ENCODE measurements around the gene R3HDM2.
A peak's percentile ranks its signal among the peaks of the same experiment; 100 is the strongest.
"Not testable (repeated sequence)": the region's sequence is repeated elsewhere in the genome, so short reads cannot be mapped to it uniquely, and the experiment has no call there.

Gene R3HDM2

GRCh38 chr12:57278465-57279381 is 152.1 kb downstream of the R3HDM2 start:
- H3K36me3 Mint-ChIP-seq: peaks cover 20% of the 10 kb centered on the region
- no peaks in the 10 kb centered on the region for H3K9me3 Mint-ChIP-seq (ENCODE audit: low read depth)
- H3K27me3 Mint-ChIP-seq: no peaks in the 10 kb centered on the region
- H3K4me1 Mint-ChIP-seq (ENCODE audit: low read depth): peaks cover 22% of the 10 kb centered on the region
- H3K27ac Mint-ChIP-seq: peak overlapping the region; percentile 35
- no peak overlapping the region for H3K4me3 Mint-ChIP-seq

DNA sequence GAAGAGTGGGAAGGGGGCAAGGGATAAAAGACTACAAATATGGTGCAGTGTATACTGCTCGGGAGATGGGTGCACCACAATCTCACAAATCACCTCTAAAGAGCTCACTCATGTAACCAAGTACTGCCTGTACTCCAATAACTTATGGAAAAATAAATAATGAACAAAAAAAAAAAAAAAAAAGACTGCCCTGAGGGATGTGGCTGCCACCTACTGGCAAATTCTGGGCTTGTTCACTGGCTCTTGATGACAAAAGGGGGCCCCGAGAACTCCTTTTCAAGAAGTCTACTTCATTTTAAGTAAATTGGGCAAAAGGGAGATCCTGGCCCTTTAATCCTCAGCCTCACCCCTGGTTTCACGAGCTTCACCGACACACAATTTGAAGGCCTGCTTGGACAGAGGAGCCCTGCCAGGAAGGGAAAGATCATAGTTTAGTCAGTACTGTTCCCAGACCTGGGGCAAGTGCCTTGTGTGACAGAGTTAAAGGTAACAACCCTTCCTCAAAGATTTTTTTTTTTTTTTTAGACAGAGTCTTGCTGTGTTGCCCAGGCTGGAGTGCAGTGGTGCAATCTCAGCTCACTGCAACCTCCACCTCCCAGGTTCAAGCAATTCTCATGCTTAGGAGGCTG is 153.8 kb downstream of the R3HDM2 start:
- Mint-ChIP-seq H3K4me1 (ENCODE audit: low read depth) (peaks cover 22% of the 10 kb centered on the region), H3K27ac (no peak overlapping the region), H3K9me3 (ENCODE audit: low read depth) (no peaks in the 10 kb centered on the region), H3K27me3 (no peaks in the 10 kb centered on the region), H3K36me3 (peaks cover 22% of the 10 kb centered on the region), H3K4me3 (no peak overlapping the region)

DNA sequence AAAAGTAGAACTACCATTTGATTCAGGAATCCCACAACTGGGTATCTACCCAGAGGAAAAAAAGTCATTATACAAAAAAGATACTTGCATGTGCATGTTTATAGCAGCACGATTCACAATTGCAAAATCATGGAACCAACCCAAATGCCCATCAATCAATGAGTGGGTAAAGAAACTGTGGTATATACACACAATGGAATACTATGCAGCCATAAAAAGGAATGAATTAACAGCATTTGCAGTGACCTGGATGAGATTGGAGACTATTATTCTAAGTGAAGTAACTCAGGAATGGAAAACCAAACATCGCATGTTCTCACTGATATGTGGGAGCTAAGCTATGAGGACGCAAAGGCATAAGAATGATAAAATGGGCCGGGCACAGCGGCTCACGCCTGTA is 154.6 kb downstream of the R3HDM2 start:
- not testable (repeated sequence) for H3K27ac Mint-ChIP-seq, H3K4me3 Mint-ChIP-seq
- H3K36me3 Mint-ChIP-seq: peaks cover 23% of the 10 kb centered on the region

DNA sequence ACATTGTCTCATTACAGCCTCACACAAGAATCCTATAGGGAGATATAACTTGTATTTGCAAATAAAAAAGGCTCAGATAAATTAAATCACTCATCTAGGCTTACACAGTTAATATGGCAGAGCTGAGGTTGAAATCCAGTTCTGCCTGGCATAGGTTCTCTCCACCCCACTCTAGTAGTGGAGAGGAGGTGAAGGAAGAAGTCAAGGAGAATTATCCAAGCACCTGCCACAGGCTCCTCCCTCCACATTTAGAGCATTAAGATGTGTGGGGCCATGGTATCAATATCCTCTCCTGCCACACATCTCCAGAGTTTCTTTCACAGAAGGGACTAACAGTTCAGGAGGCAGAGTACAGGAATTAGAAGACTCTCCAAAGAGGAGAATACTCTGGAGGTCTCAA is 157.3 kb downstream of the R3HDM2 start:
- Mint-ChIP-seq H3K36me3 (peaks cover 22% of the 10 kb centered on the region), H3K4me1 (ENCODE audit: low read depth) (peaks cover 3% of the 10 kb centered on the region), H3K27me3 (no peaks in the 10 kb centered on the region), H3K9me3 (ENCODE audit: low read depth) (no peaks in the 10 kb centered on the region), H3K4me3 (no peak overlapping the region), H3K27ac (no peak overlapping the region)

More for the DNA sequence above, 154.6 kb downstream of the R3HDM2 start:
- H3K4me1 Mint-ChIP-seq (ENCODE audit: low read depth): peaks cover 23% of the 10 kb centered on the region
- H3K9me3 Mint-ChIP-seq (ENCODE audit: low read depth); H3K27me3 Mint-ChIP-seq: not testable (repeated sequence)

GRCh38 chr12:57272337-57273151 is 158.3 kb downstream of the R3HDM2 start:
- Mint-ChIP-seq H3K27ac (no peak overlapping the region), H3K27me3 (no peaks in the 10 kb centered on the region), H3K36me3 (peaks cover 16% of the 10 kb centered on the region), H3K4me1 (ENCODE audit: low read depth) (peaks cover 6% of the 10 kb centered on the region), H3K4me3 (no peak overlapping the region), H3K9me3 (ENCODE audit: low read depth) (no peaks in the 10 kb centered on the region)

GRCh38 chr12:57270966-57271470 is 159.8 kb downstream of the R3HDM2 start:
- Mint-ChIP-seq H3K9me3 (ENCODE audit: low read depth) (no peaks in the 10 kb centered on the region), H3K36me3 (peaks cover 17% of the 10 kb centered on the region), H3K4me3 (no peak overlapping the region), H3K27ac (peak overlapping the region; percentile 30), H3K27me3 (no peaks in the 10 kb centered on the region), H3K4me1 (ENCODE audit: low read depth) (peaks cover 6% of the 10 kb centered on the region)

DNA sequence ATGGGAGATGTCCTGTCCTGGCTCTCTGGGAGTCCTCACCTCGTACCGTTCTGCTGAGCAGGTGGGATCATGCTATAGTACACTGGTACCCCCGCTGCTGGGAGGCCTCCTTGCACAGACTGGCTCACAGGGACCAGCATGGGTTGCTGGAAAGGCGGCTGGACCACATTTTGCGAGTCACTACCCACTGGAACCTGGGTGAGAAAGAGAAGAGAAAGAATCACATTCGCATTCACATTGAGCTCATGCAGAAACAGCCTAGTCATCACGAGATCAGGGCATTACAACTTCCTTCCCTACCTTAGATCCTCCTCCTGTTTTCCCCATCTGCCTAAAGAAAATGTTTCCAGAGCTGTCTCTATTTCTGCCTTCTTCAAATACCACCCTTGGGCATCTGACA is 162.6 kb downstream of the R3HDM2 start:
- H3K9me3 Mint-ChIP-seq (ENCODE audit: low read depth): no peaks in the 10 kb centered on the region
- peaks cover 11% of the 10 kb centered on the region for H3K4me1 Mint-ChIP-seq (ENCODE audit: low read depth)
- H3K36me3 Mint-ChIP-seq: peaks cover 12% of the 10 kb centered on the region
- peak overlapping the region; percentile 71 for H3K27ac Mint-ChIP-seq
- no peak overlapping the region for H3K4me3 Mint-ChIP-seq
- no peaks in the 10 kb centered on the region for H3K27me3 Mint-ChIP-seq

DNA sequence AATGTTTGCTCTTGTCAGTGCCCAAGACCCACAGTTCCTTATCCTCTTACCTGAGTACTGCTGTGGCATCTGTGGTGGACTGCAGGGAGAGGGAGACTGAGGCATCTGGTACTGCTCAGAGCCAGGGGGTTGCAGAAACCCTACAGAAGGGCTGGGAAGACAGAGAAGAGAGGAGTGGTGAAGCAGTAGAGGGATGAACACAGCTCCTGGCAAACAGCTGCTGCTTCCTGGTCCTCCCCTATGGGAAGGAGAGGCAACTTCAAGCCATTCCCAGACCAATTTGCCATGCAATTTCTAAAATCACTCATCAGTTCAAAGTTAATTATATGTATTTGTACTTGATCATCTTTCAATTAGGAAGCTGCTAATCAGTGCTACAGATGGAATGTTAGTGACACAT is 164.2 kb downstream of the R3HDM2 start:
- Mint-ChIP-seq H3K4me3 (no peak overlapping the region), H3K27me3 (no peaks in the 10 kb centered on the region), H3K4me1 (ENCODE audit: low read depth) (peaks cover 11% of the 10 kb centered on the region), H3K27ac (peak overlapping the region; percentile 77), H3K36me3 (peaks cover 15% of the 10 kb centered on the region), H3K9me3 (ENCODE audit: low read depth) (no peaks in the 10 kb centered on the region)

DNA sequence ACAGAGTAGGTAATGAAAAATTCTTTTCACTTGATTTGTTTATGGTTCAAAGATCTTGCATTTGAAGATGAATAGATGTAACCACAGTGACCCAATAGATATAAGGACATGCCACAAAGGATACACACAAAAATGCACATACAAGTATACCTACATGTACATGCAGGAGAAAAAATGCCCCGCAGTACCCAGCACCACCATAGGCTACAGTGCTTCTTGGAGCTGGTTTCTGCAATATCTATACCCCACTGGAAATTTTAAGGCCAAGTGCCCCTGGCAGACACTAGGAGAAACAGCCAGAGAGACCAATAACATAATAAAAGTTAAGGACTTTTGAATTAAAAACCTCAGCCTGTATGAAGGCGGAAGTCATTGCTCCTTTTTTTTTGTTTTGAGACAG is 167.7 kb downstream of the R3HDM2 start:
- Mint-ChIP-seq H3K27ac (no peak overlapping the region), H3K9me3 (ENCODE audit: low read depth) (no peaks in the 10 kb centered on the region), H3K4me1 (ENCODE audit: low read depth) (peaks cover 7% of the 10 kb centered on the region), H3K36me3 (peaks cover 17% of the 10 kb centered on the region), H3K27me3 (no peaks in the 10 kb centered on the region), H3K4me3 (no peak overlapping the region)

GRCh38 chr12:57262126-57262822 is 168.6 kb downstream of the R3HDM2 start:
- Mint-ChIP-seq H3K36me3 (peaks cover 17% of the 10 kb centered on the region), H3K4me3 (no peak overlapping the region), H3K27ac (no peak overlapping the region), H3K9me3 (ENCODE audit: low read depth) (no peaks in the 10 kb centered on the region), H3K27me3 (no peaks in the 10 kb centered on the region), H3K4me1 (ENCODE audit: low read depth) (peaks cover 4% of the 10 kb centered on the region)

- Mint-ChIP-seq H3K27ac (no peak overlapping the region), H3K27me3 (no peaks in the 10 kb centered on the region), H3K4me3 (no peak overlapping the region), H3K36me3 (peaks cover 14% of the 10 kb centered on the region), H3K4me1 (ENCODE audit: low read depth) (peaks cover 4% of the 10 kb centered on the region), H3K9me3 (ENCODE audit: low read depth) (no peaks in the 10 kb centered on the region)
Observed at GRCh38 chr12:57261428-57261865, 169.4 kb downstream of the R3HDM2 start.

- Mint-ChIP-seq H3K4me1 (ENCODE audit: low read depth) (peaks cover 4% of the 10 kb centered on the region), H3K27ac (no peak overlapping the region), H3K36me3 (peaks cover 18% of the 10 kb centered on the region), H3K9me3 (ENCODE audit: low read depth) (no peaks in the 10 kb centered on the region), H3K27me3 (no peaks in the 10 kb centered on the region), H3K4me3 (no peak overlapping the region)
Observed at GRCh38 chr12:57260366-57260765, 170.5 kb downstream of the R3HDM2 start.

GRCh38 chr12:57258977-57259970 is 171.6 kb downstream of the R3HDM2 start:
- no peak overlapping the region for H3K4me3 Mint-ChIP-seq
- peaks cover 18% of the 10 kb centered on the region for H3K36me3 Mint-ChIP-seq
- H3K27me3 Mint-ChIP-seq: no peaks in the 10 kb centered on the region
- H3K27ac Mint-ChIP-seq: no peak overlapping the region
- H3K4me1 Mint-ChIP-seq (ENCODE audit: low read depth): peaks cover 4% of the 10 kb centered on the region
- H3K9me3 Mint-ChIP-seq (ENCODE audit: low read depth): no peaks in the 10 kb centered on the region

Data from activated naive CD8-positive, alpha-beta T cell (primary cell).